H1 (cell line): ENCODE results near the gene ZNF619.

Experiments
- CBX8 ChIP-seq: fragments of 300-800, 300-1000 bp; sonication (generic); IDR thresholded peaks from 2 replicates; pipeline ENCODE4 v1.7.1; 2016; ENCODE audit warnings: low read depth, low read length, borderline replicate concordance
- CREB1 ChIP-seq: IDR thresholded peaks from 2 replicates; pipeline ENCODE4 v1.6.1; 2012; ENCODE audit warnings: inconsistent platforms
- CTCF ChIP-seq, 3 experiments: IDR thresholded peaks; 1 replicate in 2 of 3; 2 replicates in 1 of 3; pipeline versions ENCODE4 v1.5.1 to v1.6.1; 2011; ENCODE audit warnings: low read length in 3 of 3, mild to moderate bottlenecking in 3 of 3, inconsistent platforms in 2 of 3, low read depth in 1 of 3, moderate library complexity in 1 of 3; ENCODE audit not compliant: insufficient read depth in 1 of 3; ENCODE audit errors: control extremely low read depth in 1 of 3
- EGR1 ChIP-seq: IDR thresholded peaks from 2 replicates; pipeline ENCODE4 v1.6.1; 2011; ENCODE audit warnings: low read depth, low read length, borderline replicate concordance
- EZH2 ChIP-seq: fragments of 200-600 bp; sonication (generic); IDR thresholded peaks from 2 replicates; pipeline ENCODE4 v1.7.1; 2012; ENCODE audit warnings: low read depth, mild to moderate bottlenecking, moderate library complexity, low read length, inconsistent platforms; ENCODE audit not compliant: severe bottlenecking
- GABPA ChIP-seq: IDR thresholded peaks from 2 replicates; pipeline ENCODE4 v1.6.1; 2011; ENCODE audit warnings: mild to moderate bottlenecking, low read length, moderate library complexity, borderline replicate concordance; ENCODE audit not compliant: insufficient read depth
- JUND ChIP-seq: IDR thresholded peaks from 2 replicates; pipeline ENCODE4 v1.6.1; 2011; ENCODE audit warnings: mild to moderate bottlenecking, improper control_type of control experiment, low read length
- KDM1A ChIP-seq: fragments of 200-600, 300-600 bp; sonication (generic); IDR thresholded peaks from 2 replicates; pipeline ENCODE4 v1.7.1; 2016; ENCODE audit warnings: mild to moderate bottlenecking, low read length, borderline replicate concordance
- KDM5A ChIP-seq: fragments of 200-600 bp; IDR thresholded peaks from 2 replicates; pipeline ENCODE4 v1.7.1; 2012; ENCODE audit warnings: mild to moderate bottlenecking, low read length, inconsistent platforms, mixed read lengths
- MAX ChIP-seq: IDR thresholded peaks from 2 replicates; pipeline ENCODE4 v1.6.1; 2012; ENCODE audit warnings: inconsistent platforms
- POLR2A ChIP-seq, 2 experiments: IDR thresholded peaks; 1 replicate in 1 of 2; 2 replicates in 1 of 2; pipeline ENCODE4 v1.6.1; 2011; ENCODE audit warnings: low read depth in 2 of 2, low read length in 2 of 2, mild to moderate bottlenecking in 2 of 2; ENCODE audit errors: control extremely low read depth in 1 of 2
- SP1 ChIP-seq: IDR thresholded peaks from 2 replicates; pipeline ENCODE4 v1.6.1; 2011; ENCODE audit warnings: low read depth, low read length
- SP2 ChIP-seq: IDR thresholded peaks from 2 replicates; pipeline ENCODE4 v1.6.1; 2012; ENCODE audit warnings: mild to moderate bottlenecking, low read length, inconsistent platforms
- TF ChIP-seq, protein P1 (sequence below): IDR thresholded peaks from 2 replicates; pipeline ENCODE4 v1.6.1; 2012; ENCODE audit warnings: low read length, inconsistent platforms

GRCh38 chr3:40477666-40478065 lies 744 bp downstream of the ZNF619 start:
- TF ChIP-seq JUND (no peak), POLR2A (IDR thresholded peaks at IDR 0.05; ENCODE audit: control extremely low read depth in 1 of 2, low read depth in 2 of 2, low read length in 2 of 2) (no peak), KDM1A (no peak), CTCF (IDR thresholded peaks at IDR 0.05; ENCODE audit: control extremely low read depth in 1 of 3, insufficient read depth in 1 of 3, low read depth in 1 of 3, low read length in 3 of 3) (no peak), EGR1 (no peak), GABPA (no peak), MAX (no peak), CREB1 (no peak), CBX8 (no peak), SP1 (no peak), EZH2 (no peak), KDM5A (no peak), SP2 (no peak)
- TF ChIP-seq, protein P1, sequence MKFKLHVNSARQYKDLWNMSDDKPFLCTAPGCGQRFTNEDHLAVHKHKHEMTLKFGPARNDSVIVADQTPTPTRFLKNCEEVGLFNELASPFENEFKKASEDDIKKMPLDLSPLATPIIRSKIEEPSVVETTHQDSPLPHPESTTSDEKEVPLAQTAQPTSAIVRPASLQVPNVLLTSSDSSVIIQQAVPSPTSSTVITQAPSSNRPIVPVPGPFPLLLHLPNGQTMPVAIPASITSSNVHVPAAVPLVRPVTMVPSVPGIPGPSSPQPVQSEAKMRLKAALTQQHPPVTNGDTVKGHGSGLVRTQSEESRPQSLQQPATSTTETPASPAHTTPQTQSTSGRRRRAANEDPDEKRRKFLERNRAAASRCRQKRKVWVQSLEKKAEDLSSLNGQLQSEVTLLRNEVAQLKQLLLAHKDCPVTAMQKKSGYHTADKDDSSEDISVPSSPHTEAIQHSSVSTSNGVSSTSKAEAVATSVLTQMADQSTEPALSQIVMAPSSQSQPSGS: no peak
